GM12874 (cell line): ENCODE measurements around the gene DPY19L1.
A peak's percentile ranks its signal among the peaks of the same experiment; 100 is the strongest.

Source experiments
- TF ChIP-seq, protein P1 (sequence below): IDR thresholded peaks from 2 replicates; pipeline ENCODE4 v1.5.1; 2011; ENCODE audit warnings: low read depth, mild to moderate bottlenecking, control low read depth, low read length, moderate library complexity; ENCODE audit not compliant: insufficient read depth

The DPY19L1 gene

DNA sequence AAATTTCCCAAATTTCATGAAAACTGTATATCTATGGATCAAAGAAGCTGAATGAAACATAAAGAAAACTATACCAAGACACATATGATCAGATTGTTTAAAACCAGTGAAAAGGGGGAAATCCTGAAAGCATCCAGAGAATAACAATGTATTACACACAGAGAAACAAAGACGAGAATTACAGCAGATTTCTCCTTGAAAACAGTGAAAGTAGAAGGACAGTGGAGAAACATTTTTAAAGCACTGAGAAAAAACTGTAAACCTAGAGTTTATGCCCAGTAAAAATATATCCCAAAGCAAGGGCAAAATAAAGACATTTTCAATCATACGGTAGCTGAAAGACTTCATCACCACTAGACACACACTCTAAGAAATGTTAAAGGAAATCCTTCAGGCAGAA, 121.0 kb downstream of the DPY19L1 start:
- TF ChIP-seq, protein P1, sequence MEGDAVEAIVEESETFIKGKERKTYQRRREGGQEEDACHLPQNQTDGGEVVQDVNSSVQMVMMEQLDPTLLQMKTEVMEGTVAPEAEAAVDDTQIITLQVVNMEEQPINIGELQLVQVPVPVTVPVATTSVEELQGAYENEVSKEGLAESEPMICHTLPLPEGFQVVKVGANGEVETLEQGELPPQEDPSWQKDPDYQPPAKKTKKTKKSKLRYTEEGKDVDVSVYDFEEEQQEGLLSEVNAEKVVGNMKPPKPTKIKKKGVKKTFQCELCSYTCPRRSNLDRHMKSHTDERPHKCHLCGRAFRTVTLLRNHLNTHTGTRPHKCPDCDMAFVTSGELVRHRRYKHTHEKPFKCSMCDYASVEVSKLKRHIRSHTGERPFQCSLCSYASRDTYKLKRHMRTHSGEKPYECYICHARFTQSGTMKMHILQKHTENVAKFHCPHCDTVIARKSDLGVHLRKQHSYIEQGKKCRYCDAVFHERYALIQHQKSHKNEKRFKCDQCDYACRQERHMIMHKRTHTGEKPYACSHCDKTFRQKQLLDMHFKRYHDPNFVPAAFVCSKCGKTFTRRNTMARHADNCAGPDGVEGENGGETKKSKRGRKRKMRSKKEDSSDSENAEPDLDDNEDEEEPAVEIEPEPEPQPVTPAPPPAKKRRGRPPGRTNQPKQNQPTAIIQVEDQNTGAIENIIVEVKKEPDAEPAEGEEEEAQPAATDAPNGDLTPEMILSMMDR, result no peak

DNA sequence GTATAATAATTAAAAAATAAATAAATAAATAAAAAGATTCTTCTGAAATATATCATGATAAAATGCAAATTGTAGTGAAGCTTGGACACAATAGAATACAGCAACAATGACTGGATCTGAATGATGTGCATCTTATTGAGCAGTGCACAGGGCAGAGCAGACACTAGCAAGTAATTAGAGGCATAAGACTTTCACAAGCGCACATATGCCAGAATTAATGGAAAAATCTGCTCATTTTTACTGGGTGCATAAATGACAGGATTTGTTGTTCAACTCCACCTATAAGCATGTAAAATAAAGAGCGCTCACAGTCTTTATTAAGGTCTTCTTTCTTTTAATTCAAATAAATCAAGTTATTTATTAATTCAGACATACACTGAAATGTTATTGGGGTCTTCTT, 125.0 kb downstream of the DPY19L1 start:
- TF ChIP-seq, protein P1, result no peak

DNA sequence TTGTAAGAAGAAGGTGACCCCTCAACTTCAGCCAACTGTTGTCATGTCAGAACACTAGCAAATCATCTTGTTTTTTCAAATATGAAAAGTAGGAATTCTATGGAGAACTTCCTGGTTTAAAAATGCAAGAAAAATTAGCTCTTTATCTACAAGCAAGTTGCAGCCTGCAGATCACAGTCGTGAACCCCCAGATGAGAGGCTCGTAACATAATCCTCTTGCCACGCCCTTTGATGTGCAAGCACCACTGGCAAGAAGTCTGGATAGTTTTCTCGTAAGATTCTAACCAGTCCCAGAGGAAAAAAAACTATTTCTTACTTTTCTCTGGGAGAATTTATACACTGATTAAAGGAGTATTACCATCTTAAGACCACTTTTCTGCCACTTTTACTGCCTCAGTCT, 132.3 kb downstream of the DPY19L1 start:
- TF ChIP-seq, protein P1, result no peak

DNA sequence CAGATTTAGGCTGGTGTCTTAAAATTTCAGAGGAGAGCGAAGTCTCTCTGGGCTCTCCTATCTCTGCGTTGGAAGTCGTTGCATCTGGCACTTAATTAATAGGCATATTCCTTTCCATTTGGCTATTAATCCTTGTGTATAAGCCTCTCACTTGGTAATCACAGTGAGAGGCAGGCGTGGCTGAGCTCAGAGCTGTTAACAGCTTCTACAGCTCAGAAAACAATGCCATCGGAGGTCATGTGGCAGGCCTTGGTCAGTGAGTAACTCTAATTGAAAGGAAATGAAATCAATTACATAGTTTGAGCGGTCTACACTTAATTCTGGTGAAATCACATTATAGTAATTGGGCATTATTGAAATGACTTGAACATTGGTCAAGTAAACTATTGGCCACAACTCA, 135.1 kb downstream of the DPY19L1 start:
- TF ChIP-seq, protein P1, result no peak

DNA sequence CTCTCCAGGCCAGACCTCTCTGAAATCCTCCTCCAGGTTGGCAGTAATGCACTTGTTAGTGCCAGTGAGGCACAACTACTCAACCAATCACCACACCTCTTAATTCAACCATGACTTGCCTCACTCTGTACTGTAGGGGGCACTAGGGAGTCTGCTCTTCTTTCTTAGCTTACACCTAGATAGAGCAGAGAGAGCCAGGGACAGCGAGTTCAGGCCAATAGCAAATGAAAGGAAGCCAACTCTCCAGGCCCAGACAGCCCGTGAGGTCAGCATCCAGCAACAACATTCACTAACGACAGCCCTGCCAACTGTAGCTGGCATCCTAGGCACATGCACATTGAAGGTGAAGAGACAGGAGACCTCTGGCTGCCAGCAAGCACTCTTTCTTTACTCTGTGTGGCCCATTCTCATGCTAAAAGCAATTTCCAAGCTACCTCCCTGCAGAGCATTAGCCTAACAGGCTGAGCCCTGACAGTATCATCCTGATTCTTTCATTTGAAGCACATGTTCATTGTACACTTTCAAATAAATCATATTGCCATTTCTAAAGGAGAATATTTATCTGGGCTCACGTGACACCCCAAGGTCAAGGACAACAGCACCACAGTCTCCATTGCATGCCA, 136.3 kb downstream of the DPY19L1 start:
- TF ChIP-seq, protein P1, result peak; percentile 34; the same call in 1 of the 2 replicates

DNA sequence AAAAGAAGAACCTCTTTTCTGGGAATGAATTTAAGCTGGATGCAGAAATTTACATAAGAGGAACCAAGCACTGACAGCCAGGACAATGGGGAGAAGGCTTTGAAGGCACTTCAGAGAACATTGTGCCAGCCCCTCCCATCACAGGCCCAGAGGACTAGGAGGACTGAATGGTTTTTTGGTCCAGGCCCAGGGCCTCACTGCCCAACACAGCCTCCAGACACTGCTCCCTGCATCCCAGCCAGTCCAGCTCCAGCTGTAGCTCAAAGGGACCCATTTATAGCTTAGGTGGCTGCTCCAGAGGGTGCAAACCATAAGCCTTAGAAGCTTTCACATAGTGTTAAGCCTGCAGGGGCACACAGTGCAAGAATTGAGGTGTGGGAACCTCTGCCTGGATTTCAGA, 142.1 kb downstream of the DPY19L1 start:
- TF ChIP-seq, protein P1, result no peak

DNA sequence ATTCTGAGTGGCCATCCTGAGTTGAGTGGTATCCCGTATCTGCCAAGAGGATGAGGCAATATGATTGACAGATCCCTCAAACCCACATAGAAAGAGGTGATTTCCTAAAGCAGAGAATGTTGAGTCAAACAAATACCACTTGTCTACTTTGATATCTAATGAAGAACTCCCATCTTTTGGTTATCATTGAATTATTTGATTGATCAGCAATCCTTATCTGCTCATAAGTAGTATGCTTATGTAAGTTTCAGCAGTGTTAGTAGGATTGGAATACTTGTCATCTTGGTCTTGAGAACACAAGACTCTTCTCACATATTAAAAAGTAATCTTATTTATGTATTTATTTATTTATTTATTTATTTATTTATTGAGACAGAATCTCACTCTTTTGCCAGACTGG, 147.3 kb downstream of the DPY19L1 start:
- TF ChIP-seq, protein P1, result no peak
